G401 (cell line): Measurements from ENCODE around the gene ERCC5. TPM values are rescaled to one million over a fixed set of nuclear protein-coding genes. Genes with fewer than 3 reads are reported as not detected.

ENCODE experiments used
- DNase-seq: peaks from one replicate; pipeline ENCODE4 v3.0.0-alpha.2; 2015; ENCODE audit warnings: low spot score
- in situ Hi-C: cut with HindIII; loops from 2 replicates; pipeline ENCODE4 v1.10.0; 2016; ENCODE audit warnings: low sequenced_read_pairs, mixed read lengths
- total RNA-seq: library from RNA; depleted of rRNA; stranded (reverse); fragments of >200 nt; shearing (Covaris generic); gene quantifications from 2 replicates; pipeline ENCODE4 v1.2.3, GENCODE V29; 2014; rRNA removed

The ERCC5 gene
- total RNA-seq, 1 experiment from 2014 or later = 50.2 TPM

DNA sequence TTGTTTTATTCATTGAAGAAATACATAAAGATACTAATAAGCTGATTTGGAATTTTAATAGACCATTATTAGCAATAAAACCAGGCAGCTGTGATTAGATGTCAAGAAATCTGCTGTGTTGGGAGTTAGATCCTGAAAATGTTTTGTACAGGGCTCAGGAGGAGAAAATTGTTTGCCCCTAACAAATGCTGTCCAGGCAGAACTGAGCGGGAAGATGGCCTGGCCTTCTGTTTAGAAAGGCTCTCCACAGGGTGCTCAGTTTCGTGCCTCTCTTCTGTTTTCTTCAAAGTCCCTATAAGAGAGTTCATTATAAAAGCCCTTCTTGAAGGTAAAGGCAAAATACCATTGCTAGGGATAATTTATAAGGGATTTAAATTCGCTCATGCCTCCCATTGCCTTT lies 64.1 kb downstream of the ERCC5 start:
- DNase-seq = peak; percentile 40
- in situ Hi-C loops = no loop called here

DNA sequence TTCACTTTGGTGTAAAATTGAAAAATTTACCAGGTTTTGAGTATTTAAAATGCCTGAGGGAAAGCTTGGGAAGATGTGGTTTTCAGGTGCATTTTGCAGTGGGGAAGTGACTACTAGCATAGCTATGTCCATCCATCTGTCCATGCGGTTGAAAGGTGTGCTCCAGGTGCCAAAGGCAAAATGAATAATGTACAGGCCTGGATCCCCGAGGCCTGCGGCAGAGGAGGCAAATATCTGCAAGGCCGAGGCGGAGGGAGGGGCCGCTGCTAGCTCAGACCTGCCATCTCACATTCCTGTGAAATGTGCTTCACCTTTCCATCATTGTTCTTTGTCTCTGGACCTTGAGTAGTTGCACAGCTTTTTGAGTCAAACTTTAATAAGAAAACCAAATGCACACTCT lies 65.5 kb downstream of the ERCC5 start:
- DNase-seq = no peak
- in situ Hi-C loops = no loop called here

DNA sequence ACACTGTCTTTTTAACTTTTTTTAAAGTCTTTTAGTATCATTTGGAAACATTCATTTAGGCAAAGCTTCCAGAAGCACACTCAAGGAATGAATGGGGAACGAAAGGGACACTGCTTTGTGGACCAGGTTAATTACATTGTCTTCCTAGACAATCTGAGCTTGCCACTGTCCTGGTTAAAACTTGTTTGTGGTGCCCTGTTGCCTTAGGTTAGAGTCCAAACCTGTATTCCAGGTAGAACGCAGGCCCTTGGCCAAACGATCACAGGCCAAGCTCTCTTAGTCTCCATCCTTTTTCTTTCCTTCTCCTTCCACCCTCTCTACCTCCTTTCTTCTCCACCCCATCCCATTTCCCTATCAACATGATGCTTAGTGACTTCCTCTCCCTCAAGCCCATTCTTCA lies 66.8 kb downstream of the ERCC5 start:
- no peak for DNase-seq
- in situ Hi-C loops = no loop called here

DNA sequence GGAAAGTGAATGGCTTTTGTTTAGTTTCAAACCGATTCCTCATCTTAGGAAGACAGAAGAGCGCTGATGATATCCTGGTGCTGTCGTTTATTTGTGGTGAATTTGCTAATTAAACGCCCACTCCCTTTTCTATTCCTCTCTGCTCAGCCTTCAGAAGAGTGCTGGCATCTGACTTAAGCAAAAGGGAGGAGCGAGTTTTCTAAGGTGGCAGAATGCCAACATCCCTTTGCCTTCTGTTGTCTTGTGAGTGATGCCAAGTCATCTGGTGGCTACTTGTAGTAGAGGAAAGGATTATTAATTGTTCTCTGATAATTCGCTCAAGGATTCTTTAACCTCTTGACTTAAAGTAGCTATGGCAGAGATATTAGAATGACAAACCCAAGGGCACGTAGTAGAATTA lies 68.1 kb downstream of the ERCC5 start:
- in situ Hi-C loops = no loop called here
- DNase-seq = peak; percentile 95

DNA sequence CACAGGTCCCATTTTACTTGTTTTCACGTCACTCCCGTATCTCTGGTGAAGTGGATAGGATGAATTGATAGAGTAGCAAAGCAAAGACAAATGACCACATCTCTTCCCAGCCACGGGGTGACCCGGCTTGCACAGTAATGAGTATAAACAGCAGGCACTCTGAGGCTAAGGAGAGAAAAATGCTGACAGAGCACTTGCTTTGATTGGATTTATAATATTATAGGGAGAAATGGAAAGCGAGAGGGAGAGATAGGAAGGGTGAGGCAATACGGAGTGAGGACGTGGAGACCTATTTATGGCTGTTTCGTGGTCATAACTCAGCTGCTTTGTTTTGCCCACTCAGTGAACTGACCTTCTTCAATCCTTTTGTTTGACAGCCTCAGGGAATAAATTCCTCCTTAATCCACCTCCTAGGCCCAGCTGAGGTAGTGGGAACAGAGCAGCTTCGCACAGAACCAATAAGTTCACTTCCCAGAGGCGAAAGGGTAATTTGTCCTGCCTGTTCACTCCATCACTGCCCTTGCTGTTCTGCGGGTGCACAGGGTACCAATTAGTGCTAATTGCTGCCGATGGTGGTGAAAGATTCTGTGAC lies 68.6 kb downstream of the ERCC5 start:
- no peak for DNase-seq
- in situ Hi-C loops = no loop called here

DNA sequence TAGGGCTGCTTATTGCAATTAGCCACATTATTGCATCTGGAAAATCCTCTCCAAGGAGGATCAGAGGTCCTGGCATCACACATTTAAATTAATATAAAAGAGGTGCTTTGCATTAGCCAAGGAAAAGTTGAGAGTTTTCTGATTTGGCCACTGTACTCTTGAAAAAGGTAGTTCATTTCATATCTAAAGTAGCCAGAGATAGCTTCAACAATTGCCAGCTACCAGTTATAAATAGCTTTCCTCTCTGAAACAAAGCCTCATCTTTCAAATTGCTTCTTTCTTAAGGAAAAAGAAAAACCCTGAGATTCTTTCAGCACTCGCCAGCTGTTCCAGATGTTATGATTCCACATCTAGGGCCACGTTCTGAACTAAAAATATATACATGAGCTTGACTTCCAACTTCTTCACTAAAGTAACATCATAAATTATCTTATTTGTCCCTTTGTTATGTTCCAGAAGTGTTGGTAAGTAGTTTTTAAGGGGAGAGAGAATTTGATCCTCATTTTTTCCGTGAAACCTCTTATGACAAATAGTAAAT lies 69.6 kb downstream of the ERCC5 start:
- in situ Hi-C loops = no loop called here
- DNase-seq = no peak

DNA sequence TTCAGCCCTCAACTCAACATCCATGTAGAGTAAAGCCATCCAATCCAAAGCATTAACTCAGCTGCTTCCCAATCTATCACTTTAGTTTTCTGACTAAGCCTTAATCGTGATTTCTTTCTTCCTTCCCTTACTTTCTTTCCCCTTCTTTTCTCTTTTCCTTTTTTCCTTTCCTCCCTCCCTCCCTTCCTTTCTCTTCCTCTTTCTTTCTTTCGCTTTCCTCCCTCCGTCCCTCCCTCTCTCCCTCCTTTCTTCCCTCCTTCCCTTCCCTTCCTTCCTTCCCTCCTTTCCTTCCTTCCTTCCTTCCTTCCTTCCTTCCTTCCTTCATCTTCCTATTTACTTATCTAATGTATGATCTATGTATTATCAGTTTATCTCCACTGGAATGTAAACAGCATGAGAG lies 71.2 kb downstream of the ERCC5 start:
- in situ Hi-C loops = no loop called here

DNA sequence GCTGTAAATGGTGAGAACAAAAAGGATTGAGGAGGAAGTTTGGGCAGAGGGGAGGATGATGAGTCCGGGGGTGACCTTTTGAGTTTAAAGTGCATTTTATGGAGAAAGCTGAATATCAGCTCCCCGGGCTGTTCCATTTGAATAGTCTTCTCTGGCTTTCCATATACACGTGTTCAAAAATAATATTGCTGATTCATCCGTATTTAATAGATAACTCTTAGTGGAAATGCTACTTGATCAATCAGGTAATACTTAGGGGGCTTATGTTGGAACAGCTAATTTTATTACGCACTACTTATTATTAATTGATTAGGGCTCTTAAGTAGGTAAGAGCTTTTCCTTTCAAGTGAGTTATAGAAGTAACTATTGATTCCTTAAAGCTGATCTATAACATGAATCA lies 76.4 kb downstream of the ERCC5 start:
- in situ Hi-C loops = no loop called here

More for the DNA sequence above, 71.2 kb downstream of the ERCC5 start:
- no peak for DNase-seq

More for the DNA sequence above, 76.4 kb downstream of the ERCC5 start:
- DNase-seq = no peak

Other genes with a start within 250 kb of the ERCC5 start
- gene TPP2, start 249.0 kb upstream of the ERCC5 start, total RNA-seq = 62.4 and 64.0 TPM in 2 replicates
- gene METTL21C, start 151.0 kb upstream of the ERCC5 start, total RNA-seq = not detected in 2 replicates
- 38.2 and 60.5 TPM in 2 replicates for gene TEX30, start 72.2 kb upstream of the ERCC5 start, total RNA-seq
- gene POGLUT2, start 47.1 kb upstream of the ERCC5 start, total RNA-seq = 42.0 and 49.1 TPM in 2 replicates
- gene BIVM, start 46.9 kb upstream of the ERCC5 start, total RNA-seq = 18.5 and 20.0 TPM in 2 replicates
- gene SLC10A2, start 220.4 kb downstream of the ERCC5 start, total RNA-seq = not detected in 2 replicates